HG02981 (cell line): Measurements from ENCODE around the gene CELSR2.

ENCODE experiments used
- ATAC-seq: cut with Tn5 transposase; IDR thresholded peaks from one replicate; pipeline ENCODE4 v1.9.1; 2021; ENCODE audit warnings: mild to moderate bottlenecking, moderate library complexity; ENCODE audit not compliant: unreplicated experiment

The CELSR2 gene

DNA sequence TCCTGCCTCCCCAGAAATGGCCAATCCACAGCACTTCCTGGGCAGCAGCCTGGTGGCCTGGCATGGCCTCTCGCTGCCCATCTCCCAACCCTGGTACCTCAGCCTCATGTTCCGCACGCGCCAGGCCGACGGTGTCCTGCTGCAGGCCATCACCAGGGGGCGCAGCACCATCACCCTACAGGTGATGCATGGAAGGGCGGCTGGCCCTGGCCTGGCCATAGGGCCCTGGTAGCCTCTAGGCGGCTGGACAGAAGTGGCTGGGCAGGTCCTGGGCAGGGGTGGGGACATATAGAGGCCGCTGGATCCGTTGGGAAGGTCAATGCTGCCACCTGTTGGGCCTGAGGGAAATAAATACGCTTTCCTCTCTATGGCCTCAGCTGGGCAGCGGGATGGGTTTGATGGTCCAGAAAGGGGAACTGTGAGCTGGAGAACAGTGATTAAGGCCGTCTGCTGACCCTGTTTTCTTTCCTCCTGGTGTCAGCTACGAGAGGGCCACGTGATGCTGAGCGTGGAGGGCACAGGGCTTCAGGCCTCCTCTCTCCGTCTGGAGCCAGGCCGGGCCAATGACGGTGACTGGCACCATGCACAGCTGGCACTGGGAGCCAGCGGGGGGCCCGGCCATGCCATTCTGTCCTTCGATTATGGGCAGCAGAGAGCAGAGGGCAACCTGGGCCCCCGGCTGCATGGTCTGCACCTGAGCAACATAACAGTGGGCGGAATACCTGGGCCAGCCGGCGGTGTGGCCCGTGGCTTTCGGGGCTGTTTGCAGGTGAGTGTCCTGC is 14.4 kb downstream of the CELSR2 start:
- ATAC-seq: peak; percentile 57

DNA sequence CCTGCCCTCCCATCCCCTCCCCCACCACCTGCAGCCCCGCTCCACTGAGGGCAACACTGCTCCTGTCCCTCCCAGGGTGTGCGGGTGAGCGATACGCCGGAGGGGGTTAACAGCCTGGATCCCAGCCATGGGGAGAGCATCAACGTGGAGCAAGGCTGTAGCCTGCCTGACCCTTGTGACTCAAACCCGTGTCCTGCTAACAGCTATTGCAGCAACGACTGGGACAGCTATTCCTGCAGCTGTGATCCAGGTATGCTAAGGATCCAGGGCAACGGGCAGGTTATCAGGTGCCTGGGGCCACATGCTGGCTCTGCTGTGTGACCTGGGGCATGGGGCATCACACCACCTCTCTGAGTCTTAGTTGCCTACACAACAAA is 15.0 kb downstream of the CELSR2 start:
- ATAC-seq: no peak

DNA sequence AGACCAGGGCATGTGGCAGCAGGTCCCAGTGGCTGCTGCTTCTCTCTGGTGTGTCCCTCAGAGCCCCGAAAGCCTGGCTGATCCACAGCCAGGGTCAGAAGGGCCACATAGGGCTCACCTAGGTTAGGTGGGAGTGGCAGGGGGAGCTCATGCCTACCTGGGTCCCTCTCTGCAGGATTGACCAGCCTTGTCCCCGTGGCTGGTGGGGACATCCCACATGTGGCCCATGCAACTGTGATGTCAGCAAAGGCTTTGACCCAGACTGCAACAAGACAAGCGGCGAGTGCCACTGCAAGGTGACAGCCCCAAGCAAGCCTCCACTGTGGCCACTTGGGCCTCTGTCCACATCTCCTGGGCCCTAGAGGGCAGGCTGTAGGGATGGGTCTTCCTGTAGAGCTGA is 15.7 kb downstream of the CELSR2 start:
- no peak for ATAC-seq

DNA sequence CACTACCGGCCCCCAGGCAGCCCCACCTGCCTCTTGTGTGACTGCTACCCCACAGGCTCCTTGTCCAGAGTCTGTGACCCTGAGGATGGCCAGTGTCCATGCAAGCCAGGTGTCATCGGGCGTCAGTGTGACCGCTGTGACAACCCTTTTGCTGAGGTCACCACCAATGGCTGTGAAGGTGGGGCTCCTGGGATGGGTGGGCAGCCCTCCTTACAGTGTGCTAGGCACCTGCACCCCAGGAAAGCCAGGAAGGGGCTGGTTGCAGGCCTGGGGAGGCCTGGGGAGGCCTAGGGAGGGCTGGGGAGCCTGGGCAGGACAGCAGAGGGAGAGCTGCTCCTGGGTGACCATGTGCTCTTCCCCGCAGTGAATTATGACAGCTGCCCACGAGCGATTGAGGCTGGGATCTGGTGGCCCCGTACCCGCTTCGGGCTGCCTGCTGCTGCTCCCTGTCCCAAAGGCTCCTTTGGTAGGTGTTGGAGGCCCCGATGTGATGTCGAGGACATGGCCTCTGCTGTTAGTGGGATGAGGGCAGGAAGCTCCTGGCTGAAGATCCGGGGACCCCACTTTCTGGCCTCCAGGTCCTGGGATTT is 16.5 kb downstream of the CELSR2 start:
- ATAC-seq: no peak

DNA sequence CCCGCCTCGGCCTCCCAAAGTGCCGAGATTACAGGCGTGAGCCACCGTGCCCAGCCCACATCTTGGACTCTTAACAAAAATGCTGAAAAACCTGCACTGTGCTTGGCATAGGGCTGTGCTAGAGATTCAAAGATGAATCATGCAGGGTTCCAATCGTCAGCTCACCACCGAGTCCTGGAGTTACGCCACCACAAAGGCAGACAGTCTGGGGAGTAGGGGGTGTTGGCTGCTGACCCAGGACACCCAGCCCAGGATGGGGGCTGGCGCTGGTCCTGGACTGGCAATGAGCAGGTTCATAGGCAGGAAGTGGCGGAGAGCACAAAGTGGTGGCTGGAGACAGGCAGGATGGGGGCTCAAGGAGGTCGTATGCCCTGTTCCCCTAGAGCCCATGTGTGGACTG is 17.6 kb downstream of the CELSR2 start:
- no peak for ATAC-seq

DNA sequence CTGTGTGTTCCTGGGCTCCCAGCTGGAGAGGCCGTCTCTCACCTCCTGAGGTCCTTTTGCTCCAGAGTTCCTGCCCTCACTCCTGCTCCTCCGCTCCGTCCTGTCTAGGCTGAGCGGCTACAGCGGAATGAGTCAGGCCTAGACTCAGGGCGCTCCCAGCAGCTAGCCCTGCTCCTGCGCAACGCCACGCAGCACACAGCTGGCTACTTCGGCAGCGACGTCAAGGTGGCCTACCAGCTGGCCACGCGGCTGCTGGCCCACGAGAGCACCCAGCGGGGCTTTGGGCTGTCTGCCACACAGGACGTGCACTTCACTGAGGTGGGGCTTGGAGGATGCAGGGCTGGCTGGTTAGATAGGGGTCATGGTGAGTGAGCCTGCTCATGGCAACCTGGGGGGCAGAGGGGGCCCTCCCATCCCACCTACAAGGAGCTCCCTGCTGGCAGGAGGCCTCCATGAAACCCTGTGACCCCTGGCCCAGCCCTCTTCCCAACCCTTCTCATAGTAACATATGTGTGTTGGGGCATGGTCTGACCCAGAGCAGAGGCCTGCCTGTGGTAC is 18.5 kb downstream of the CELSR2 start:
- ATAC-seq: no peak

DNA sequence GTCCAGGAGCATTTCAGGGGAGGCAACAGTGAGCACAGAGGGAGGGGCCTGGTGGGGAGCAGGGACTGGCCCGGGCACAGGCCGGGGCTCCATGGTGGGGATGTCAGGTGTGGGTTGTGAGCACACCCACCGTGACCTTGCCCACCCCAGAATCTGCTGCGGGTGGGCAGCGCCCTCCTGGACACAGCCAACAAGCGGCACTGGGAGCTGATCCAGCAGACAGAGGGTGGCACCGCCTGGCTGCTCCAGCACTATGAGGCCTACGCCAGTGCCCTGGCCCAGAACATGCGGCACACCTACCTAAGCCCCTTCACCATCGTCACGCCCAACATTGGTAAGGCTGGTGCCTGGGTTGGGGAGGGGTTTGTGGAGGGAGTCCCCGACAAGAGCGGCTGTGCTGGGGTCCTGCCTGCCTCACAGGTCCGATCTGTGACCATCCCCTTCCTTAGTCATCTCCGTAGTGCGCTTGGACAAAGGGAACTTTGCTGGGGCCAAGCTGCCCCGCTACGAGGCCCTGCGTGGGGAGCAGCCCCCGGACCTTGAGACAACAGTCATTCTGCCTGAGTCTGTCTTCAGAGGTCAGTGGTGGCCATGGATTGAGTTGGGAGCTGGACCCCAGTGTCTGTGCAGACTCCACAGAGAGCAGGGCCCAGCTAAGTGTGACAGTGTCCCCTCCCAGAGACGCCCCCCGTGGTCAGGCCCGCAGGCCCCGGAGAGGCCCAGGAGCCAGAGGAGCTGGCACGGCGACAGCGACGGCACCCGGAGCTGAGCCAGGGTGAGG is 19.3 kb downstream of the CELSR2 start:
- ATAC-seq: no peak

DNA sequence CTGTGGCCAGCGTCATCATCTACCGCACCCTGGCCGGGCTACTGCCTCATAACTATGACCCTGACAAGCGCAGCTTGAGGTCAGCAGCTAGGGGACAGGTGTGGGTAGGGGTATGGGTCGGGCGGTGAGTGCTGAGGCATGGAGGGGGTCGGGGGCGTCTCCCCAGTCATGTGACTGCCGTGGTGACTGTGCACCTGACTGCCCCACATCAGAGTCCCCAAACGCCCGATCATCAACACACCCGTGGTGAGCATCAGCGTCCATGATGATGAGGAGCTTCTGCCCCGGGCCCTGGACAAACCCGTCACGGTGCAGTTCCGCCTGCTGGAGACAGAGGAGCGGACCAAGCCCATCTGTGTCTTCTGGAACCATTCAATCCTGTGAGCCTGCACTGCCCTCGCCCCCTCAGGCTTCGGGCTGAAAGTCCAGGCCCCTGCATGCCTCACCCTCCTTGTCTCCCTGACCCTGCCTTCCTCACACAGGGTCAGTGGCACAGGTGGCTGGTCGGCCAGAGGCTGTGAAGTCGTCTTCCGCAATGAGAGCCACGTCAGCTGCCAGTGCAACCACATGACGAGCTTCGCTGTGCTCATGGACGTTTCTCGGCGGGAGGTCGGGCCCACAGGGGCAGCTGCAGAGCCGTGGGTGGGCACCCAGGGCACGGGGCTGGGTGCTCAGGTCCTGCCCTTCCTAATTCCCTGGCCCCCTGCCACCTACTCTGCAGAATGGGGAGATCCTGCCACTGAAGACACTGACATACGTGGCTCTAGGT is 20.1 kb downstream of the CELSR2 start:
- no peak for ATAC-seq

DNA sequence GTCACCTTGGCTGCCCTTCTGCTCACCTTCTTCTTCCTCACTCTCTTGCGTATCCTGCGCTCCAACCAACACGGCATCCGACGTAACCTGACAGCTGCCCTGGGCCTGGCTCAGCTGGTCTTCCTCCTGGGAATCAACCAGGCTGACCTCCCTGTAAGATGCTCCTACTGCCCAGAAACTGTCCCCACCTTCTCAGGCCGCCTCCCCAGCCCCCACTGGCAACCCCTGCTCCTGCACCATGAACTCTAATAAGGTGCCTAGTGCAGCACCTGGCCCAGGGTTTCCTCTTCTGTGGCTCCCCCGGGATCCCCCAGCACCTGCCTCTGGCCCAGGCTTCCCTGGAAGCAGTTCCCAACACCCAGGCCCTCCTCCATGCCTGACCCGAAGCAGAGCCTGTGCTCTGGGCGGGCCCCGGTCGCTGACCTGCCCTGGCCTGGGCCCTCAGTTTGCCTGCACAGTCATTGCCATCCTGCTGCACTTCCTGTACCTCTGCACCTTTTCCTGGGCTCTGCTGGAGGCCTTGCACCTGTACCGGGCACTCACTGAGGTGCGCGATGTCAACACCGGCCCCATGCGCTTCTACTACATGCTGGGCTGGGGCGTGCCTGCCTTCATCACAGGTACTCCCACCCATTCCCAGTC is 20.8 kb downstream of the CELSR2 start:
- ATAC-seq: no peak

DNA sequence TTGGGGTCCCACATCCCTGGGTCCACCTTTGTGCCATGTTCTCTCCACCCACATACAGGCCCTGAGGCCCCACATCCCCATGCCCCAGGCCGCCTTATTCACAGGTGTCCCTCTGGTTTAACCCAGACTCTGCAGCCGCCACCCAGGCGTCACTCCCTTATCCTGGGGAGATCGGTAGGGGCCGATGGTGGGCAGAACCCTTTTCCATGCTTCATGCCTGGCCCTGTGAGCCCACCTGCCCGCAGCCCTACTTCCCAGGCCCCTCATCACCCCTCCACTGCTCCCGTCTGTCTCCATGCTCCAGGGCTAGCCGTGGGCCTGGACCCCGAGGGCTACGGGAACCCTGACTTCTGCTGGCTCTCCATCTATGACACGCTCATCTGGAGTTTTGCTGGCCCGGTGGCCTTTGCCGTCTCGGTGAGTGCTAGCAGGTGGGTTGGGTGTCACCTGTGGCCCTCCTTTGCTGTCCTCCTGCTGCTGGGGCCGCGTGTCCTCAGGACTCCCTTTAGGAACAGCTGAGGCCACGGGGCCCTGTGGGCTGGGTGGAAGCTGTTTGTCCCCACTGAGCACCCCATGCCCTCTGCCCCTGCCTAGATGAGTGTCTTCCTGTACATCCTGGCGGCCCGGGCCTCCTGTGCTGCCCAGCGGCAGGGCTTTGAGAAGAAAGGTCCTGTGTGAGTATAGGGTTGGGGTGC is 21.4 kb downstream of the CELSR2 start:
- no peak for ATAC-seq

DNA sequence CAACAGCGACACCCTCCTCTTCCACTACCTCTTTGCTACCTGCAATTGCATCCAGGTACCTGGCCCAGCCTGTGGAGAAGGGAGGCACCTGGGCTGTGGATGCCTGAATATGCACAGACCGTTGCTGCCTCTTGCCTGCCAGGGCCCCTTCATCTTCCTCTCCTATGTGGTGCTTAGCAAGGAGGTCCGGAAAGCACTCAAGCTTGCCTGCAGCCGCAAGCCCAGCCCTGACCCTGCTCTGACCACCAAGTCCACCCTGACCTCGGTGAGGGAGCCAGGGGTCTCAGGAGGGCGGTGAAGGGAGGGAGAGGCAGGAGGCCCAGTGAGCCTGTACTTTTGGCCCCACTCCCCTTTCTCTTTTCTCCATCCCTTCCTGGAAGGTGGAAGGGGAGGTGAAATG is 22.1 kb downstream of the CELSR2 start:
- no peak for ATAC-seq

DNA sequence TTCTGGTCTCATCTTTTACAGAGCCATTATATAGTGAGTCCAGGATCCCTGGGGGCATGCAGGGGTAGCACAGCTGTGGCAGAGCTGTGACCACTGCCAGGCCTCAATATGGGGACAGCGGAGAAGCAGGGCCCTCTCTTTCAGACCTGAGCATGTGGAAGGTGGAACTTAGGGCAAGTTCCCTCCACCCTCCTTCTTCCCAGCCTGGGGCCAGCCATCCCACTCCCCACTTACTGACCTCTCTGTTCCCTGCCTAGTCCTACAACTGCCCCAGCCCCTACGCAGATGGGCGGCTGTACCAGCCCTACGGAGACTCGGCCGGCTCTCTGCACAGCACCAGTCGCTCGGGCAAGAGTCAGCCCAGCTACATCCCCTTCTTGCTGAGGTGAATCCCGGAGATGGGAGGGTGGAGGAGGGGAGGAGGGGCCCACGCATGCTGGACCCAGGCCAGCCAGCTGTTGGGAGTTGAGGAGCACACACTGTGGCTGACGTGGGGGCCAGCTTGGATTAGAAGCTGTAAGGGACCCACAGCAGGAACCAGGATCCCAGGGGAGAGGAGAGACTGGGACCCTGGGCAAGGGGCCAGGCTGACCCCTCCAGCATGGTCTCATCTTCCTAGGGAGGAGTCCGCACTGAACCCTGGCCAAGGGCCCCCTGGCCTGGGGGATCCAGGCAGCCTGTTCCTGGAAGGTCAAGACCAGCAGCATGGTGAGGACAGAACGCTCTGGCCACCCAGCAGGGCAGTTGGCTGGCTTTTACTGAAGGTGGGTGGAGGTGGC is 22.9 kb downstream of the CELSR2 start:
- ATAC-seq: no peak

DNA sequence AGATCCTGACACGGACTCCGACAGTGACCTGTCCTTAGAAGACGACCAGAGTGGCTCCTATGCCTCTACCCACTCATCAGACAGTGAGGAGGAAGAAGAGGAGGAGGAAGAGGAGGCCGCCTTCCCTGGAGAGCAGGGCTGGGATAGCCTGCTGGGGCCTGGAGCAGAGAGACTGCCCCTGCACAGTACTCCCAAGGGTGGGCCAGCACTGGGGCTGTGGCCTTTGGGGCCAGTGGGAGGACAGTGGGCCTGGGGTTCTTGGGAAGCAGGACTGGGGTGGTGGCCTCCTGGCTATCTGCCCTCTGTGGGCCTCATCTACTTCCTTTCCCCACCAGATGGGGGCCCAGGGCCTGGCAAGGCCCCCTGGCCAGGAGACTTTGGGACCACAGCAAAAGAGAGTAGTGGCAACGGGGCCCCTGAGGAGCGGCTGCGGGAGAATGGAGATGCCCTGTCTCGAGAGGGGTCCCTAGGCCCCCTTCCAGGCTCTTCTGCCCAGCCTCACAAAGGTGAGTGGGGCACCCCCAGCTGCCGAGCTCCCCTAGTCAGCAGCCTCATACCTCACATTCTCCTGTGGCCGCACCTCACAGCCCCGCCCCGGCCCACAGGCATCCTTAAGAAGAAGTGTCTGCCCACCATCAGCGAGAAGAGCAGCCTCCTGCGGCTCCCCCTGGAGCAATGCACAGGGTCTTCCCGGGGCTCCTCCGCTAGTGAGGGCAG is 23.6 kb downstream of the CELSR2 start:
- ATAC-seq: no peak

DNA sequence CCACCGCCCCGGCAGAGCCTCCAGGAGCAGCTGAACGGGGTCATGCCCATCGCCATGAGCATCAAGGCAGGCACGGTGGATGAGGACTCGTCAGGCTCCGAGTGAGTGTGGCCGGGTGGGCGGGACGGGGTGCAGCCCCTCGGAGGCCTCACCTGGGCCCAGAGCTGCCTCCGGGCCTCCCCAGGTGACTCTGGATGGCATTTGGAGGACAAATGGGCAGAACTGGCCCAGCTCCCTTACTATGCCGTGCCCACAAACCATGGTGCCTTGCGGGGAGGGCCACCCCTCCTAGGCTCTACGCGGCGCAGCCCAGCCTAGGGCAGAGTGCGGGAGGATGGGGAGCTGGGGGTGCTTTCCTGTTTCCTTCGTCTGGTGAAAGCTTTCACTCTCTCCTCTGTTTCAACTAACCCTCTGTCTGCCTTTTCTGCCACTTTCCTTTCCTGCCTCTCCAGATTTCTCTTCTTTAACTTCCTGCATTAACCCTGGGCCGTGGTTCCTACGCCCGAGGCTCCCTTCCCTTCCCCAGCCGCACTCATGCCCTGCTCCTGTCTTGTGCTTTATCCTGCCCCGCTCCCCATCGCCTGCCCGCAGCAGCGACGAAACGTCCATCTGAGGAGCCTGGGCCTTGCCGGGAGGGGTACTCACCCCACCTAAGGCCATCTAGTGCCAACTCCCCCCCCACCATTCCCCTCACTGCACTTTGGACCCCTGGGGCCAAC is 24.4 kb downstream of the CELSR2 start:
- ATAC-seq: no peak

DNA sequence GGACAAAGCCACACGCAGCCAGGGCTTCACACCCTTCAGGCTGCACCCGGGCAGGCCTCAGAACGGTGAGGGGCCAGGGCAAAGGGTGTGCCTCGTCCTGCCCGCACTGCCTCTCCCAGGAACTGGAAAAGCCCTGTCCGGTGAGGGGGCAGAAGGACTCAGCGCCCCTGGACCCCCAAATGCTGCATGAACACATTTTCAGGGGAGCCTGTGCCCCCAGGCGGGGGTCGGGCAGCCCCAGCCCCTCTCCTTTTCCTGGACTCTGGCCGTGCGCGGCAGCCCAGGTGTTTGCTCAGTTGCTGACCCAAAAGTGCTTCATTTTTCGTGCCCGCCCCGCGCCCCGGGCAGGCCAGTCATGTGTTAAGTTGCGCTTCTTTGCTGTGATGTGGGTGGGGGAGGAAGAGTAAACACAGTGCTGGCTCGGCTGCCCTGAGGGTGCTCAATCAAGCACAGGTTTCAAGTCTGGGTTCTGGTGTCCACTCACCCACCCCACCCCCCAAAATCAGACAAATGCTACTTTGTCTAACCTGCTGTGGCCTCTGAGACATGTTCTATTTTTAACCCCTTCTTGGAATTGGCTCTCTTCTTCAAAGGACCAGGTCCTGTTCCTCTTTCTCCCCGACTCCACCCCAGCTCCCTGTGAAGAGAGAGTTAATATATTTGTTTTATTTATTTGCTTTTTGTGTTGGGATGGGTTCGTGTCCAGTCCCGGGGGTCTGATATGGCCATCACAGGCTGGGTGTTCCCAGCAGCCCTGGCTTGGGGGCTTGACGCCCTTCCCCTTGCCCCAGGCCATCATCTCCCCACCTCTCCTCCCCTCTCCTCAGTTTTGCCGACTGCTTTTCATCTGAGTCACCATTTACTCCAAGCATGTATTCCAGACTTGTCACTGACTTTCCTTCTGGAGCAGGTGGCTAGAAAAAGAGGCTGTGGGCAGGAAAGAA is 25.5 kb downstream of the CELSR2 start:
- ATAC-seq: no peak

DNA sequence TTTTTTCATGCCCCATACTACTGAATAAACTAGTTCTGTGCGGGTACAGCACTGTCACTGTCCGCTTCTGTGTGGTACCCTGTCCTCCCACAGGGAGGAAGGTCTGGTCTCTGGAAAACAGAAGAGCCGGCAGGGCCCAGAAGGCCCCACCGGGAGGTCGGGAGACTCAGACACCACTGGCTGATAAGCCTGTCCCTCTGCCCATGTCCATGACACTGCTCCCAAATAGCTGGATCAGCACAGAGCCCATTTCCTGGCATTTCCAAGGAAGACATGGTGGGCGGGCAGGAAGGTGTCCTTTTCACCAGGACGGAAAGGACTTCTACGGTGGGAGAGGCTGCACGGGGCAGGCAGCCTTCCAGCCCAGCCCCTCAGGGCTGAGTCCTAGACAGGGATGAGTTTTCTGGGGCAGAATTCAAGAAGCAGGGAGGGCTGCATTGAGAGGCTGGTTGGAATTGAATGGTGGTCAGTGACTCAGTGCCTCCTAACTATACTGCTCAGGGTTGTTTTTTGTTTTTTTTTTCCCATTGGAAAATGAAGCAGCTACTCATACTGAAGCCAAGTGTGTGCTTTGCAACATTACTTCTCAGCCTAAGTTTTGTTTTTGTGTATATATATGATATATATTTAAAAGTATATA is 26.5 kb downstream of the CELSR2 start:
- no peak for ATAC-seq
